Testis (tissue), 3 donors: Measurements from ENCODE around the gene ZNF628. TPM values are rescaled to one million over a fixed set of nuclear protein-coding genes. Genes with fewer than 3 reads are reported as not detected.

Experiments used
- DNase-seq: peaks from one replicate; pipeline ENCODE4 v3.0.0-alpha.2; 2019
- H3K27ac ChIP-seq, 2 donors: fragments of 200-600 bp; sonication (generic); one replicate each; pipeline ENCODE4 v1.5.1; 2019
- H3K27me3 ChIP-seq: fragments of 200-600 bp; sonication (generic); one replicate; pipeline ENCODE4 v1.5.1; 2019
- H3K36me3 ChIP-seq: fragments of 200-600 bp; sonication (generic); one replicate; pipeline ENCODE4 v1.5.1; 2017; ENCODE audit warnings: low read depth; ENCODE audit errors: missing control alignments
- H3K4me1 ChIP-seq: fragments of 200-600 bp; sonication (generic); one replicate; pipeline ENCODE4 v1.5.1; 2019
- H3K4me3 ChIP-seq, 2 donors: fragments of 200-600 bp; sonication (generic); one replicate each; pipeline ENCODE4 v1.5.1; 2017 to 2019
- H3K9me3 ChIP-seq: fragments of 200-600 bp; sonication (generic); one replicate; pipeline ENCODE4 v1.5.1; 2017
- CTCF ChIP-seq, 3 experiments: fragments of 450-650 bp in 2 of 3; fragments of 200-600 bp in 1 of 3; sonication (generic) in 1 of 3; IDR thresholded peaks; one replicate each; pipeline ENCODE4 v1.5.1; 2016 to 2019; ENCODE audit warnings: antibody characterized with exemption in 3 of 3, mild to moderate bottlenecking in 2 of 3, moderate library complexity in 1 of 3
- POLR2A ChIP-seq: fragments of 450-650 bp; IDR thresholded peaks from one replicate; pipeline ENCODE4 v1.6.1; 2017; ENCODE audit warnings: antibody characterized with exemption, mild to moderate bottlenecking, moderate library complexity
- WGBS, 2 donors: methylation state at CpG; one replicate each; pipeline ENCODE4 v1.1.5; 2018; 5-methylcytosine and 5-hydroxymethylcytosine counted together
- intact Hi-C: fragments of 100-400 bp; cut with DNase I; formaldehyde crosslinking; loops from one replicate; pipeline ENCODE4 v1.15.1; 2023; ENCODE audit warnings: low total_unique reads
- polyA plus RNA-seq: library from polyadenylated mRNA; stranded (reverse); fragments of 350-450 nt; fragmentation: Illumina TruSeq; extraction: RNeasy Lipid Tissue Mini Kit (QIAGEN cat#74804); gene quantifications from one replicate; pipeline ENCODE4 v1.2.3, GENCODE V29; 2014; ENCODE audit warnings: low read depth, low replicate concordance; ENCODE audit not compliant: insufficient read depth
- total RNA-seq, 2 donors: library from RNA; depleted of rRNA; stranded (reverse); fragments of >200 nt; gene quantifications; one replicate each; pipeline ENCODE4 v1.2.3, GENCODE V29; 2016

ZNF628 gene
- total and polyA plus RNA-seq, 3 donors from 2014 or later, result 31.3 to 53.7 (median 33.8) TPM

- Histone ChIP-seq H3K4me1 (no peaks in the 10 kb centered on the region), H3K4me3 (peak overlapping the region; percentile 42 to 47), H3K9me3 (no peaks in the 10 kb centered on the region), H3K27me3 (no peaks in the 10 kb centered on the region), H3K27ac (peak overlapping the region; percentile 35 to 48), H3K36me3 (no peaks in the 10 kb centered on the region)
- intact Hi-C loops, result no loop called here
- TF ChIP-seq POLR2A (no peak), CTCF (IDR thresholded peaks at IDR 0.05) (peak; percentile 96 to 99 (median 99))
- peak; percentile 95 for DNase-seq
- 19 to 21% methylated on average over 58 to 64 of the region's 64 CpGs for WGBS, 2 donors
Observed at GRCh38 chr19:55503502-55504251, 27.3 kb downstream of the ZNF628 start.

- Histone ChIP-seq H3K4me1 (no peaks in the 10 kb centered on the region), H3K4me3 (peak overlapping the region; percentile 42 to 47), H3K36me3 (no peaks in the 10 kb centered on the region), H3K27me3 (no peaks in the 10 kb centered on the region), H3K9me3 (no peaks in the 10 kb centered on the region), H3K27ac (no peak overlapping the region)
- WGBS, 2 donors, result 35 to 41% methylated on average over 13 of the region's 13 CpGs
- intact Hi-C loops, result no loop called here
- TF ChIP-seq POLR2A (no peak), CTCF (IDR thresholded peaks at IDR 0.05) (no peak)
- DNase-seq, result no peak
Observed at GRCh38 chr19:55504252-55504603, 27.8 kb downstream of the ZNF628 start.

- 68 to 75% methylated on average over 11 of the region's 11 CpGs for WGBS, 2 donors
- Histone ChIP-seq H3K4me1 (no peaks in the 10 kb centered on the region), H3K4me3 (no peak overlapping the region), H3K36me3 (no peaks in the 10 kb centered on the region), H3K9me3 (no peaks in the 10 kb centered on the region), H3K27ac (no peak overlapping the region), H3K27me3 (no peaks in the 10 kb centered on the region)
- intact Hi-C loops, result no loop called here
- TF ChIP-seq CTCF (IDR thresholded peaks at IDR 0.05) (no peak), POLR2A (no peak)
- no peak for DNase-seq
Observed at GRCh38 chr19:55504981-55505380, 28.6 kb downstream of the ZNF628 start.

- Histone ChIP-seq H3K36me3 (no peaks in the 10 kb centered on the region), H3K27ac (no peak overlapping the region), H3K4me3 (no peak overlapping the region), H3K9me3 (no peaks in the 10 kb centered on the region), H3K27me3 (no peaks in the 10 kb centered on the region), H3K4me1 (no peaks in the 10 kb centered on the region)
- WGBS, 2 donors, result 72 to 81% methylated on average over 10 of the region's 10 CpGs
- no peak for TF ChIP-seq POLR2A
- no peak for TF ChIP-seq CTCF (IDR thresholded peaks at IDR 0.05)
- DNase-seq, result no peak
- intact Hi-C loops, result no loop called here
Observed at GRCh38 chr19:55508120-55508519, 31.7 kb downstream of the ZNF628 start.
